Memory B cell (primary cell): ENCODE measurements around the gene ARFIP1.

ENCODE experiments used
- ATAC-seq: fragments of 150-1000 bp; cut with Tn5 transposase; 2 replicates; pipeline ENCODE4 v1.10.0; 2021; ENCODE audit warnings: low read depth, mild to moderate bottlenecking, moderate library complexity
- DNase-seq, 2 donors: peaks; one replicate each; pipeline ENCODE4 v3.0.0; 2022; ENCODE audit warnings: low spot score in 2 of 2
- H3K27ac Mint-ChIP-seq: one replicate; pipeline ENCODE4 v1.8.0; 2022; ENCODE audit warnings: mild to moderate bottlenecking, moderate library complexity, mixed read lengths
- H3K27me3 Mint-ChIP-seq: one replicate; pipeline ENCODE4 v1.8.0; 2022; ENCODE audit warnings: mixed read lengths
- H3K36me3 Mint-ChIP-seq: one replicate; pipeline ENCODE4 v1.8.0; 2022; ENCODE audit warnings: mild to moderate bottlenecking, mixed read lengths
- H3K4me1 Mint-ChIP-seq: one replicate; pipeline ENCODE4 v1.8.0; 2022; ENCODE audit warnings: mixed read lengths
- H3K4me3 Mint-ChIP-seq: one replicate; pipeline ENCODE4 v1.8.0; 2022; ENCODE audit warnings: mild to moderate bottlenecking, moderate library complexity, mixed read lengths
- H3K9me3 Mint-ChIP-seq: one replicate; pipeline ENCODE4 v1.8.0; 2022; ENCODE audit warnings: mixed read lengths

The ARFIP1 gene

DNA sequence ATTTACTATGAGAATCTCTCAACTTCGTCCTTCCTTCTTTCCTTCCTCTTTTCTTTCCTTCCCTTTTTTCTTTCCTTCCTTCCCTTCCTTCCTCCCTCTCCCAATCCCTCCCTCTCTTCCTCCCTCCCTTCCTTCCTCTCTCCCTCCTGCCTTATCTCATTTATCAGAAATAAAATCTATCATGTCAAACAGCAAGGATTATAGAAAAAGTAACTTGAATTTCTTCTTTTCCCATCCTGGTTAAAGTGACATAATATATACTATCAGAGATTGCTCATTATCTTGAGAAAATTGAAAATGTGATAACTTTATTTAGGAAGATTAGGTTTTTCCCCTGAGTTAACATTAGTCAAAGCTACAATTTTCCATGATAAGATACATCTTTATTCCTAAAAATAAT lies 5.8 kb upstream of the ARFIP1 start:
- no peak overlapping the region for H3K4me3 Mint-ChIP-seq
- no peaks in the 10 kb centered on the region for H3K36me3 Mint-ChIP-seq
- no peaks in the 10 kb centered on the region for H3K27me3 Mint-ChIP-seq
- no peaks in the 10 kb centered on the region for H3K9me3 Mint-ChIP-seq
- peaks cover 20% of the 10 kb centered on the region for H3K4me1 Mint-ChIP-seq
- H3K27ac Mint-ChIP-seq: no peak overlapping the region
- no peak for ATAC-seq
- no peak for DNase-seq

DNA sequence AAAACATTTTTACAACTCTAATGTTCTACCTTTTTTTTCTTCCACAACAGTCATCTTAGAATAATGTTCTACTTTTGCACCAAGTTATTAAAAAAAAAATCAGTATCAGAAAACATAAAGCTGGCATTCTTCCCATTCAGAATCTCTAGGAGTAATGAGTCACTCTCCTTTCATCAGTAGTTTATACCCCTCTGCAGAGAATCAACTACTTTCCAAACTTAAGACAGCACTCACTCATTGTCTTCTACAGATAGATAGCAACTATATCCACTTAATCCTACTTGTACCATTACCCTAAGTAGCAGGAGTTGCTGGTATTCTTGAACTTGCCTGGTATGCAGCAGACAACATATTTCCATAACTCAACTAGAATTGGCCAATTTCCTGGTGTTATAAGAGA lies 3.4 kb upstream of the ARFIP1 start:
- no peak for DNase-seq
- no peak for ATAC-seq
- peaks cover 29% of the 10 kb centered on the region for H3K4me1 Mint-ChIP-seq
- no peaks in the 10 kb centered on the region for H3K27me3 Mint-ChIP-seq
- H3K27ac Mint-ChIP-seq: no peak overlapping the region
- no peaks in the 10 kb centered on the region for H3K9me3 Mint-ChIP-seq
- no peak overlapping the region for H3K4me3 Mint-ChIP-seq
- H3K36me3 Mint-ChIP-seq: no peaks in the 10 kb centered on the region

DNA sequence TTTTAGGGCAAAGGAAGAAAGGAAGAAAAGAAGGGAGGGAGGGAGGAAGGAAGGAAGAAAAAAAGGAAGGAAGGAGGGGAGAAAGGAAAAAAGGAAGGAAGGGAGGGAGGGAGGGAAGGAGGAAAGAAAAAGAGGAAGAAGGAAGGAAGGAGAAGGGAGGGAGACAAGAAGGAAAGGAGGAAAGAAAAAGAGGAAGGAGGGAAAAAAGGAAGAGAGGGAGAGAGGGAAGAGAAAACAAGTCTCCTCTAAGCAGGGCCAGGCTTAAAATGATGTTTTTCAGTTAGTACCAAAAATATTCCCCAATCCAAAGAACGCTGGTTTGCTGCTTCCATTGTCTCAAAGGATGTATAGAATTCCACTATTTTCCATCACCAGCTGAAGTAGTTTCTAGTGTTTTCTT lies 2.3 kb upstream of the ARFIP1 start:
- no peaks in the 10 kb centered on the region for H3K36me3 Mint-ChIP-seq
- no peaks in the 10 kb centered on the region for H3K9me3 Mint-ChIP-seq
- H3K4me1 Mint-ChIP-seq: peaks cover 32% of the 10 kb centered on the region
- no peak overlapping the region for H3K4me3 Mint-ChIP-seq
- H3K27ac Mint-ChIP-seq: peak overlapping the region; percentile 98
- H3K27me3 Mint-ChIP-seq: no peaks in the 10 kb centered on the region
- DNase-seq (no peak), ATAC-seq (no peak)

DNA sequence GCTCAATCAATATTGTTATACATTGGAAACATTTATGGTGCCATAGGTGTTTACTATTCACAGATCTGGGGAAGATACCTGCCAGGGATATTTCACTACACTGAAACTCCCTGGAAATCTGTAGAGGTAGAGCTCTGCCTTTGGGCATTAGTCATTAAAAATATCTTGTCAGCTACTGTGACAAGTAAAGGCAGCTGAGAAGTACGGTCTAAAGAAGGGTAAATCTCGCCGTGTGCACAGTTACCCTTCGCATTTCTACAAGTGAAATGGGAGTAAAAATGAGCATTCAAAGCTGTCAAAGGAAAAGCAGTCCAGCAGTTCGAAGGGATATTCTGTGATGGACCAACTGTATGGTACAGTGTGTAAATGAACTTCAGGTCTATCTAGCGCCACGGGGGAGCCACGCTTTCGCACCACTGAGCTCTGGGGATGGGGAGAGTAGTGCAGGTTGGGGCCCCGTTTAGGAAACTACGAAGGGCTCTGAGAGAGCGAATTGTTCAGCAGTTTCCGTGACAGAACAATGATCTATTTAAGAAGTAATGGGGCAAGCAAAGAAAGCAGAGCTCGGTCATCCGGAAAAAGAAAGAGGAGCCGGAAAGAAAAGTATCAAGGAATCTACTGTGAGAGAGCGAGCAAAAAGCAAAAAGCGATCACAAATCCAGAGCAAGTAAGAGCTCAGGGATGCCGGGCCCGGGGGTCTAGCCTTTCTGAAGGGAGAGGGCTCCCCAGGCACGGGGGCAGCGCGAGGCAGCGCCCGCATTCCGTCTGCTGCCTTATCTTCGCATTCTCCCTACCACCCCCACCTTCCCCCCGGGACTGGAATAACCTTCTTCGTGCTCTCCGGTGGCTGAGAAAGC lies 870 bp upstream of the ARFIP1 start:
- peak; percentile 24 for ATAC-seq
- Mint-ChIP-seq H3K4me3 (peak overlapping the region; percentile 98), H3K36me3 (no peaks in the 10 kb centered on the region), H3K27me3 (no peaks in the 10 kb centered on the region), H3K9me3 (no peaks in the 10 kb centered on the region), H3K4me1 (peaks cover 35% of the 10 kb centered on the region), H3K27ac (peak overlapping the region; percentile 98)
- DNase-seq: peak; percentile 23 to 29

DNA sequence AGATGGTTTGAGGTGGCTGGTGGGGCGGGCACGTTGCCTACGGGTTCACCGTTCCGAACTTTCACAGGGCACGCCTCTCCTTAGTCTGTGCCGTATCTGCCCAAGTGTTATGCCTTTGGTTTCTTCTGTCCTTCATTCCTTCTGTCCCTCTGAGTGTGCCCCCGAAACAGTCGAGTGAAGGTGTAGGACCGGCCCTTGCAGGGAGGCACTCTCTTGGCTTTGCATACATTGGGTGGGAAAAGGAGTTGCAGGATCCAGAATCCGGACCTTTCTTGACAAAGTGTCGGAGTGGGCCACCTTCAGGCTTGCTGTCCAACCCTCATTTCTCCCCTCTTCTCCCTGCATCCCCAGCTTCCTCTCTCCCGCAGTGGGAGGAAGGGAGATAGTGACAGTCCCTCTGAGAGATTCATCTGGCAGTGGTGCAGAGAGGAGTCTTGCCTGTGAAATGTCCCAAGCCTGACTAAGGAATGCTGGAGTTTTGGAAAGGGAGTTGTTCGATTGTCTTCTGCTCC lies 569 bp downstream of the ARFIP1 start:
- Mint-ChIP-seq H3K27me3 (no peaks in the 10 kb centered on the region), H3K4me3 (peak overlapping the region; percentile 98), H3K4me1 (peaks cover 37% of the 10 kb centered on the region), H3K9me3 (no peaks in the 10 kb centered on the region), H3K27ac (peak overlapping the region; percentile 98), H3K36me3 (no peaks in the 10 kb centered on the region)
- DNase-seq (no peak), ATAC-seq (peak; percentile 55)

DNA sequence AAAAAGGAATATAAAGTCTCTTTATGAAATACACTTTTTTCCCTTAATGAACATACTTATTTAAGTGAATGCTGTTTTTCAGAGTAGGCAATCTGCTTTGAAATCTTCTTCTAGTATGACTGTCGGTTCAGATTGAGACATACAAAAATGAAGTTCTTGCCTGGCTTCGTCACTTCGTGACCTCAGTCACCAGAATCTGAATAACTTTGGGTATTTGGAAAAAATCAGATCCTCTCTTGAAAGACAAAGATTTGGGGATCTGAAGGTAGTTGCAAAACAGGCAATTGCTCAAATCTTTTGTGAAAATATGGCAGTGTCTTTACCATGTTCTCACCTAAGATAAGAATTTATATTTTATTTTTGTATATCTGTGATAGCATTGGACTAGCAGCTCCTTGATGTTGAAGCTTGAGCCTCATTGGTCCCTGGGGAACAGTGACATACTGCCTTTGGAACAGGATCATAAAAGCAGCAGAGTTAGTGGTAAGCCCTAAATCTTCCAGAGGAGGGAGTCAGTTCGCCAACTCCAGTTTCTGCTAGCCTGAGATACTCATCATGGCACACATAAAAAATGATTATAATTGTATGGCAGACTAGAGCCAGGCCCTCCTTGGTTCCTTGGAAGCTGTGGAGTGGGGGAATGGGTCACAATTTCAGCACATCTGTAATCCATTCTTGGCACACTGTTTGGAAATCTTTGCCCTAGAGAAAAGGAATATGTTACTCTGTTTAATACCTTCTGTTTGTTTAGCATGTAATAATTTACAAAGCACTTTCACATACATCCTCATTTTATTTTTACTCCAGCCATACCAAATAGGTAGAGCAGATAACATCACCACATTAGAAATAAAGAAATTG lies 5.0 kb downstream of the ARFIP1 start:
- Mint-ChIP-seq H3K4me1 (peaks cover 33% of the 10 kb centered on the region), H3K27me3 (no peaks in the 10 kb centered on the region), H3K4me3 (no peak overlapping the region), H3K27ac (peak overlapping the region; percentile 65), H3K9me3 (no peaks in the 10 kb centered on the region), H3K36me3 (peaks cover 4% of the 10 kb centered on the region)
- no peak for ATAC-seq
- DNase-seq: no peak

DNA sequence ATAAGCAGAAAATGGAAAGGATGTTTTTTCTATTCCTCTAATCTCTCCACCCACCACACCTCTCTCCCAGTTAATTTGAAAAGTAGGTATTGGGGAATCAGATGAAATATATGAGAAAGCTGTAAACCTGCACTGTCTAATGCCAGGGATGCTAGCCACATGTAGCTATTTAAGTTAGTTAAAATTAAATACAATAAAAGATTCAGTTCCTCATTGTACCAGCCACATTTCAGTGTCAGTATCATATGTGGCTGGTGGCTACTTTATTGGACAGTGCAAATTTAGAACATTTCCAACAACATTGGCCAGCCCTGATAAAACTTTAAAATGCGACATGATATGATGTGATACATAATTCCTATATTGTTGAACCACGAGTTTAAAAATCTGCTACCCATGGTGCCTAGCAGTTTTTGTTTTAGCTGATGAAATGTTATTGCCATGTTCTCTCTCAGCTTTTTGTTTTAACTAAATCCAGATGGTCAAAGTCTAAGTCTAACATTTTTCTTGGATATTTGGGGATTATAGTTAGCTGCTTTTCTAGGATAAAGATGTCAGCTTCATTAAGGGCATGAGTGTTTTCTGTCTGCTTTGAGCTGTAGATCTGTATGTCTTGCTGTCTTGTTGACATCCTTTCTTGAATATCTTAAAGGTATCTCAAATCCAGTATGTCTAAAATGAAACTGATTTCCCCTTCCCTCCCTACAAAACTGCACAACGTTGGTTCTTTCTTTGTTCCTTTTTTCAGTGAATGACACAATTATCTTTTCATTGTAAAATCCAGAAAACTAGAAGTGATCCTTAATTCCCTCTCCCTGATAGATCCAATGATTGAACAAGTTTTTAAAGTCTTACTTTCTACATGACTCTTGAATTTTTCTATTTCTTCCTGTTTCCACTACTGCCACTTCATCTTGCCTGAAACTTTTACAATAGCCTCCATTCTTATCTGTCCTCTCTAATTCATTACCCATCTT lies 6.2 kb downstream of the ARFIP1 start:
- peaks cover 4% of the 10 kb centered on the region for H3K36me3 Mint-ChIP-seq
- no peaks in the 10 kb centered on the region for H3K9me3 Mint-ChIP-seq
- ATAC-seq (peak; percentile 74), DNase-seq (no peak)
- no peak overlapping the region for H3K4me3 Mint-ChIP-seq
- H3K27ac Mint-ChIP-seq: peak overlapping the region; percentile 14
- no peaks in the 10 kb centered on the region for H3K27me3 Mint-ChIP-seq
- peaks cover 26% of the 10 kb centered on the region for H3K4me1 Mint-ChIP-seq

DNA sequence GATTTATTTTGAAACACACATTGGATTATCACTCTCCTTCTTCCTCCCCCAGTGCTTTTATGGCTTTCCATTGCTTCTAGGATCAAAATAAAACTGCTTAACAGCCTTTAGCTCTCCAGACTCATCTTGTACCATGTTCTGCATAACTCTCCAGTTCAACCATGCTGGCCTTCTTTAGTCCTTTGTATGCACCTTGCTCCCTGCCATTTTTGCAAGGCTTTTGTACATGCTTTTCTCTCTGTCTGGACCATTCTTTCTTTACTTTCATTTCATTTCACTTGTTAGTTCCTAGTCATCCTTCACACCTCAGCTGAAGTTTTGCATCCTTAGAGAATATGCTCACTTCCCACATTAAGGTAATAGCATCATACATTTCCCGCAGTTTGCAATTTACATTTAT lies 6.9 kb downstream of the ARFIP1 start:
- H3K4me1 Mint-ChIP-seq: peaks cover 23% of the 10 kb centered on the region
- no peak overlapping the region for H3K4me3 Mint-ChIP-seq
- H3K36me3 Mint-ChIP-seq: peaks cover 4% of the 10 kb centered on the region
- H3K9me3 Mint-ChIP-seq: no peaks in the 10 kb centered on the region
- DNase-seq (no peak), ATAC-seq (no peak)
- H3K27me3 Mint-ChIP-seq: no peaks in the 10 kb centered on the region
- H3K27ac Mint-ChIP-seq: peak overlapping the region; percentile 14

DNA sequence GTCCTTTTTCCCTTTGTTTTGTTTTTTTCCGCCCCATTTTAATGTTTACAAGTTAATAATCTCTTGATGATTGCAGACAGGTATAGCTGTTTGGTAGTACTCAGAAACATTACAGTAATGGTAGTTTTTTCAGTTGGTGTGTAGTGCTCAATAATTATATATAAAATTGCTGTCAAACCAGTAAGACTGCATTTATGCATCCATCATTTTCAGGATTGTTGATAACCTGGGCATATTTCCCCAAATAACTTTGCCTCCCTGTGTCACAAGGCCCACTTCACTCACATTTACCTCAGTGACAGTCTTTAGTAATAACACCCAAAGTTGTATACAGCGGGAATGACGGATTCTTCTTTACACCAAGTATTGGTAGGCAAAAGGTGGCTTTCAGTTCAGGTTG lies 16.1 kb downstream of the ARFIP1 start:
- no peak for ATAC-seq
- no peak overlapping the region for H3K4me3 Mint-ChIP-seq
- peaks cover 17% of the 10 kb centered on the region for H3K4me1 Mint-ChIP-seq
- H3K9me3 Mint-ChIP-seq: no peaks in the 10 kb centered on the region
- no peaks in the 10 kb centered on the region for H3K27me3 Mint-ChIP-seq
- peaks cover 17% of the 10 kb centered on the region for H3K36me3 Mint-ChIP-seq
- DNase-seq: no peak
- no peak overlapping the region for H3K27ac Mint-ChIP-seq

DNA sequence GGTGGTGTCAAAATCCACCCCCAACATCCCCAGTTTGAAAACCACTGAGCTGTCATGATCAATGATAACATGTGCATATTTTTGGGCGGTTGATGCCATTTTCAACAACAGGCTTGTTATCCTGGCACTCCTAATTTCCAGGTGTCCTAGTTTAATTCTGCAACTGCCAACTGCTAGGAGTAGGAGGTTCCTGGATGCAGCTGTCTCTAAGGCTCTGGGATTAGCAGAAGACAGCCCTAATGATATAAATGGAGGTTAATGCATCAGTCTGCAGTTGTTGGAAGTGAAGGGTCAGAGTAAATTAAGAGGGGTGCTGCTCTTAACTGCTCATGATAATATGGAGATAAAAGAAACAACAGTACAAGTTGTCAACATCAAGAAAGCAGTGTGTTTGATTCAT lies 23.8 kb downstream of the ARFIP1 start:
- ATAC-seq: no peak
- no peaks in the 10 kb centered on the region for H3K27me3 Mint-ChIP-seq
- H3K36me3 Mint-ChIP-seq: peaks cover 7% of the 10 kb centered on the region
- no peak for DNase-seq
- H3K4me3 Mint-ChIP-seq: no peak overlapping the region
- peaks cover 2% of the 10 kb centered on the region for H3K9me3 Mint-ChIP-seq
- no peak overlapping the region for H3K27ac Mint-ChIP-seq
- H3K4me1 Mint-ChIP-seq: peaks cover 20% of the 10 kb centered on the region

DNA sequence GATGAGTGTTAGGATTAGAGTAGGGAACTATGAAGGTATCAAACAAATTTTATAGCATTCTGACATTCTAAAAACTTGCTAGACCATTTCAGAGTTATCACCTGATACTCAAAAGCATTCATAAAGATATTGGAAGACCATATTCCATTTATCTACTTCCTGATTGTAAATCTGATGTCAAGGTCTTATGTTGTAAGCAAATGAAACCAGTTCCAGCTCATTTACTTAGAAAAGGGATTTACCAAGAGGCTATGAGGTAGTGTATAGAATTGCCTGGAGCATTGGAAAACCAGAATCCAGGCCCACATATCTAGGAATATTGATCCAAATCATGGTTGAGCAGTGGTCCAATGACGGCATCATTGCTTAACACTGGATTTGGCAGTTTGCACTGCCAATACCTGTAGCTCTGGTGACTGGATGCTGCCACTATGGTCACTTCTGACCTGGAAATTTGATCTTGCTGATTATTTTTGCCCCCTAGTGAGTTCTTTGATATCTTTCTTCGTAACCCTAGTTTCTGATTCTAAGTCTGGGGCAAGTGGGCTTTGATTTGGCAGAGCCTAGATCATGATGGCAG lies 25.4 kb downstream of the ARFIP1 start:
- Mint-ChIP-seq H3K36me3 (peaks cover 8% of the 10 kb centered on the region), H3K9me3 (peaks cover 2% of the 10 kb centered on the region), H3K27me3 (no peaks in the 10 kb centered on the region), H3K27ac (peak overlapping the region; percentile 65), H3K4me1 (peaks cover 20% of the 10 kb centered on the region), H3K4me3 (no peak overlapping the region)
- DNase-seq: no peak
- no peak for ATAC-seq

DNA sequence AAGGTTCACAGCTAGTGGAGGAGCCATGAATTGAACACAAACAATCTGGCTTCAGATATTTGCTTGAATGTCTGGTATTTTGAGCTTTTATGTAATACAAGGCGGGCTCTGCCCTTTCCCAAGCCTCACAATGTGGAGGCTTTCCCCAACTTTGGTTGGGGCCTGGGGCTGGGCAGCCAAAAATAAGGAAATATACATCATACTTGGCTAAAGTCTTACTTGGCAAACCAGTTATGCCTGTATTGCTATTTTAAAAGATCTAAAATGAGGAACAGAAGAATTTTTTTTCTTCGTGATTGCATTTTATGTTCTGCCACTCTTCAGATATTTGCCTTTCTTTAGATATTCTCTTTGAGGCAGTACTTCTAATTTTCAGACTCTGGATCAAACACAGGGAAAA lies 26.1 kb downstream of the ARFIP1 start:
- Mint-ChIP-seq H3K27ac (peak overlapping the region; percentile 65), H3K4me1 (peaks cover 23% of the 10 kb centered on the region), H3K27me3 (no peaks in the 10 kb centered on the region), H3K9me3 (peaks cover 3% of the 10 kb centered on the region), H3K36me3 (peaks cover 12% of the 10 kb centered on the region), H3K4me3 (no peak overlapping the region)
- ATAC-seq (no peak), DNase-seq (no peak)

DNA sequence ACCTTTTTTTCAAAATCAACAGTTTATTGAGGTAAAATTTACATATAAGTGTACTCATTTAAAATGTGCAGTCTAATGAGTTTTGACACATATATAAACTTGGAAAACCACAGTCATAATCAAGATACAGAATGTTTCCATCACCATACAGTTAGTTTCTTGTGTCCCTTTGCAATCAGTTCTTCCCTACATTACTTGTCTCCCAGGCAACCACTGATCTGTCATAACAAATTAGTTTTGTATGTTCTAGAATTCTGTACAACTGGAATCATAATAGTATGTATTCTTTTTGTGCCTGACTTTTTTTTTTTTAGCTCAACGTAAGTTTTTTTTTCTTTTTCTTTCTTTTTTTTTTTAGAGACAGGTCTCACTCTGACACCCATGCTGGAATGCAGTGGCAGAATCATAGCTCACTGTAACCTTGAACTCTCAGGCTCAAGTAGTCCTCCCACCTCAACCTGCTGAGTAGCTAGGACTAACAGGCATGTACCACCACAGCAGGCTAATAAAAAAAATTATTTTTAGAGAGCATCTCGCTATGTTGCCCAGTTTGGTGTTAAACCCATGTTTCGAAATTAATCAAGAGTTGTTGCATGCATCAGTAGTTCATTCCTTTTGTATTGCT lies 26.9 kb downstream of the ARFIP1 start:
- Mint-ChIP-seq H3K36me3 (peaks cover 16% of the 10 kb centered on the region), H3K9me3 (peaks cover 3% of the 10 kb centered on the region), H3K27me3 (no peaks in the 10 kb centered on the region), H3K27ac (peak overlapping the region; percentile 19), H3K4me3 (no peak overlapping the region), H3K4me1 (peaks cover 21% of the 10 kb centered on the region)
- DNase-seq (no peak), ATAC-seq (no peak)
